Suprapubic skin (tissue), 4 donors: ENCODE data around the gene TTLL7.

Source experiments
- EP300 ChIP-seq: sonication (generic); formaldehyde crosslinking; IDR thresholded peaks from one replicate; pipeline ENCODE4 v1.6.1; 2017; ENCODE audit warnings: antibody characterized with exemption
- POLR2A ChIP-seq, 2 donors: fragments of 450-650 bp; IDR thresholded peaks; one replicate each; pipeline ENCODE4 v1.6.1; 2017; ENCODE audit warnings: antibody characterized with exemption in 2 of 2, mild to moderate bottlenecking in 2 of 2, moderate library complexity in 2 of 2
- POLR2AphosphoS5 ChIP-seq, 3 donors: sonication (generic); formaldehyde crosslinking; IDR thresholded peaks; one replicate each; pipeline ENCODE4 v1.6.1; 2017; ENCODE audit warnings: antibody characterized with exemption in 3 of 3
- TF ChIP-seq, protein P1 (sequence below), 2 donors: fragments of 200-600 bp in 1 of 2; fragments of 450-650 bp in 1 of 2; sonication (generic) in 1 of 2; IDR thresholded peaks; one replicate each; pipeline ENCODE4 v1.5.1; 2016 to 2019; ENCODE audit warnings: antibody characterized with exemption in 2 of 2, mild to moderate bottlenecking in 1 of 2, moderate library complexity in 1 of 2

- TF ChIP-seq EP300 (no peak), POLR2AphosphoS5 (IDR thresholded peaks at IDR 0.05) (no peak), POLR2A (IDR thresholded peaks at IDR 0.05) (no peak)
- TF ChIP-seq, protein P1, sequence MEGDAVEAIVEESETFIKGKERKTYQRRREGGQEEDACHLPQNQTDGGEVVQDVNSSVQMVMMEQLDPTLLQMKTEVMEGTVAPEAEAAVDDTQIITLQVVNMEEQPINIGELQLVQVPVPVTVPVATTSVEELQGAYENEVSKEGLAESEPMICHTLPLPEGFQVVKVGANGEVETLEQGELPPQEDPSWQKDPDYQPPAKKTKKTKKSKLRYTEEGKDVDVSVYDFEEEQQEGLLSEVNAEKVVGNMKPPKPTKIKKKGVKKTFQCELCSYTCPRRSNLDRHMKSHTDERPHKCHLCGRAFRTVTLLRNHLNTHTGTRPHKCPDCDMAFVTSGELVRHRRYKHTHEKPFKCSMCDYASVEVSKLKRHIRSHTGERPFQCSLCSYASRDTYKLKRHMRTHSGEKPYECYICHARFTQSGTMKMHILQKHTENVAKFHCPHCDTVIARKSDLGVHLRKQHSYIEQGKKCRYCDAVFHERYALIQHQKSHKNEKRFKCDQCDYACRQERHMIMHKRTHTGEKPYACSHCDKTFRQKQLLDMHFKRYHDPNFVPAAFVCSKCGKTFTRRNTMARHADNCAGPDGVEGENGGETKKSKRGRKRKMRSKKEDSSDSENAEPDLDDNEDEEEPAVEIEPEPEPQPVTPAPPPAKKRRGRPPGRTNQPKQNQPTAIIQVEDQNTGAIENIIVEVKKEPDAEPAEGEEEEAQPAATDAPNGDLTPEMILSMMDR (IDR thresholded peaks at IDR 0.05), result no peak
Observed at GRCh38 chr1:83845437-83846071, 153.4 kb downstream of the TTLL7 start.
